OCI-LY7 (cell line): Measurements from ENCODE around the gene GULP1. TPM values are rescaled to one million over a fixed set of nuclear protein-coding genes. Genes with fewer than 3 reads are reported as not detected.

Experiments used
- BruUV-seq: library from RNA; stranded (reverse); fragments of 400-500 nt; replicated peaks from 2 replicates; lab custom pipeline; 2021; lab: Mats Ljungman, UMichigan
- CTCF ChIA-PET: fragments of 300-600 bp; sonication (Branson Sonifier 250); formaldehyde crosslinking; loops from one replicate; lab custom pipeline; 2022; ENCODE audit warnings: antibody characterized with exemption; ENCODE audit not compliant: unreplicated experiment; lab: Charles Lee
- POLR2A ChIA-PET: fragments of 300-600 bp; sonication (Branson Sonifier 250); formaldehyde crosslinking; loops from one replicate; lab custom pipeline; 2022; ENCODE audit warnings: antibody characterized with exemption; lab: Charles Lee
- DNase-seq: peaks from one replicate; pipeline ENCODE4 v3.0.0-alpha.2; 2015; ENCODE audit warnings: low spot score
- H2AFZ ChIP-seq: fragments of 200-600 bp; sonication (generic), shearing (Covaris generic); 2 replicates; pipeline ENCODE4 v1.6.1; 2014; ENCODE audit warnings: mild to moderate bottlenecking, antibody characterized with exemption, low read length, moderate library complexity
- H3K27ac ChIP-seq: fragments of 200-600 bp; sonication (generic); 2 replicates; pipeline ENCODE4 v1.5.1; 2014; ENCODE audit warnings: mixed run types, low read depth, mild to moderate bottlenecking, moderate library complexity, low read length, inconsistent platforms; ENCODE audit not compliant: poor library complexity, severe bottlenecking
- H3K36me3 ChIP-seq: fragments of 200-600 bp; sonication (generic); 2 replicates; pipeline ENCODE4 v1.6.1; 2014; ENCODE audit warnings: mild to moderate bottlenecking, antibody characterized with exemption, low read length, moderate library complexity, mixed read lengths; ENCODE audit not compliant: insufficient read depth
- H3K4me1 ChIP-seq: fragments of 200-600 bp; sonication (generic); 2 replicates; pipeline ENCODE4 v1.5.1; 2014; ENCODE audit warnings: mild to moderate bottlenecking, low read length; ENCODE audit not compliant: insufficient read depth, poor library complexity, severe bottlenecking
- H3K4me2 ChIP-seq: fragments of 200-600 bp; sonication (generic); 2 replicates; pipeline ENCODE4 v1.6.1; 2014; ENCODE audit warnings: mild to moderate bottlenecking, low read length
- H3K4me3 ChIP-seq: fragments of 200-600 bp; sonication (generic); 2 replicates; pipeline ENCODE4 v1.5.1; 2014; ENCODE audit warnings: mild to moderate bottlenecking, low read depth, low read length; ENCODE audit not compliant: poor library complexity, severe bottlenecking
- H3K79me2 ChIP-seq: fragments of 200-600 bp; sonication (generic); 2 replicates; pipeline ENCODE4 v1.6.1; 2016; ENCODE audit warnings: low read depth, mild to moderate bottlenecking, low read length, moderate library complexity, mixed read lengths; ENCODE audit not compliant: insufficient read depth
- H3K9me2 ChIP-seq: fragments of 200-600 bp; sonication (generic); 2 replicates; pipeline ENCODE4 v1.6.1; 2016; ENCODE audit warnings: mild to moderate bottlenecking, low read length, mixed read lengths; ENCODE audit not compliant: insufficient read depth
- H3K9me3 ChIP-seq: fragments of 200-600 bp; sonication (generic); 2 replicates; pipeline ENCODE4 v1.6.1; 2014; ENCODE audit warnings: mild to moderate bottlenecking, mixed run types, low read length, mixed read lengths
- H4K20me1 ChIP-seq: fragments of 200-600 bp; sonication (generic); 2 replicates; pipeline ENCODE4 v1.6.1; 2014; ENCODE audit warnings: mild to moderate bottlenecking, antibody characterized with exemption, low read length, moderate library complexity, mixed read lengths; ENCODE audit not compliant: insufficient read depth
- EZH2phosphoT487 ChIP-seq: fragments of 200-600 bp; sonication (generic); IDR thresholded peaks from 2 replicates; pipeline ENCODE4 v1.6.1; 2018; ENCODE audit warnings: low read depth, borderline replicate concordance, mild to moderate bottlenecking, mixed run types, antibody characterized with exemption, low read length, moderate library complexity, mixed read lengths
- intact Hi-C: fragments of 100-400 bp; cut with micrococcal nuclease; formaldehyde crosslinking; loops from one replicate; pipeline ENCODE4 v1.10.0; 2022; ENCODE audit not compliant: unreplicated experiment
- total RNA-seq, 2 experiments: library from RNA; depleted of rRNA in 1 of 2; stranded (reverse); fragments of >200 nt in 1 of 2; shearing (Covaris generic) in 1 of 2; gene quantifications; 2 replicates each; pipeline ENCODE4 v1.2.3, GENCODE V29; 2014 to 2022
- TF ChIP-seq, protein P1 (sequence below): fragments of 200-600 bp; sonication (generic); conservative IDR thresholded peaks from 2 replicates; pipeline ENCODE4 v1.5.1; 2014; ENCODE audit warnings: mild to moderate bottlenecking, antibody characterized with exemption, low read length, moderate library complexity, mixed read lengths

GULP1 gene
- total RNA-seq, 2 experiments from 2014 or later = not detected

DNA sequence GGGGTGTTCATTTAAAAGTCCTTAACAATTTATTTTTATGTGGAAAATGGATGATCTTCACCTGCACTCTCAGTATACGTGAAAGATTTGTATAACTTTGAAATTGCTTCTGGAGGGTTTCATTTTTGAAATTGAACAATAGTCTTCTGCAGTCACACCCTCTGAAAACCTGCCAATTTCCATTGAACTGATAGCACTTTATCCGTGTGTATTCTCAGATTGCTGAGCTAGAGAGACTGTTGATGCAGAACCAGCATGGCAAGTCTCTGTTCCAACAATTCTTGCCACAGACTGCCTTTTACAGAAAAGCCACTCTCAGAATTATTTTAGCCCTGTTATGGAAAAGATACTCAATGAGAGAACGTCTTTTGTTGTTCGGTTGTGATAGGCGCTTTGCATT is 6.6 kb upstream of the GULP1 start:
- ChIA-PET CTCF (no interaction called here), POLR2A (no interaction called here)
- no peaks in the 10 kb centered on the region for H4K20me1 ChIP-seq
- no TSS peak for BruUV-seq
- H3K4me1 ChIP-seq = no peaks in the 10 kb centered on the region
- intact Hi-C loops = no loop called here
- no peak overlapping the region for H2AFZ ChIP-seq
- H3K4me3 ChIP-seq = no peak overlapping the region
- DNase-seq = no peak
- H3K36me3 ChIP-seq = no peaks in the 10 kb centered on the region
- H3K9me2 ChIP-seq = no peaks in the 10 kb centered on the region
- no peak overlapping the region for H3K27ac ChIP-seq
- no peaks in the 10 kb centered on the region for H3K9me3 ChIP-seq
- no peak for TF ChIP-seq EZH2phosphoT487
- TF ChIP-seq, protein P1, sequence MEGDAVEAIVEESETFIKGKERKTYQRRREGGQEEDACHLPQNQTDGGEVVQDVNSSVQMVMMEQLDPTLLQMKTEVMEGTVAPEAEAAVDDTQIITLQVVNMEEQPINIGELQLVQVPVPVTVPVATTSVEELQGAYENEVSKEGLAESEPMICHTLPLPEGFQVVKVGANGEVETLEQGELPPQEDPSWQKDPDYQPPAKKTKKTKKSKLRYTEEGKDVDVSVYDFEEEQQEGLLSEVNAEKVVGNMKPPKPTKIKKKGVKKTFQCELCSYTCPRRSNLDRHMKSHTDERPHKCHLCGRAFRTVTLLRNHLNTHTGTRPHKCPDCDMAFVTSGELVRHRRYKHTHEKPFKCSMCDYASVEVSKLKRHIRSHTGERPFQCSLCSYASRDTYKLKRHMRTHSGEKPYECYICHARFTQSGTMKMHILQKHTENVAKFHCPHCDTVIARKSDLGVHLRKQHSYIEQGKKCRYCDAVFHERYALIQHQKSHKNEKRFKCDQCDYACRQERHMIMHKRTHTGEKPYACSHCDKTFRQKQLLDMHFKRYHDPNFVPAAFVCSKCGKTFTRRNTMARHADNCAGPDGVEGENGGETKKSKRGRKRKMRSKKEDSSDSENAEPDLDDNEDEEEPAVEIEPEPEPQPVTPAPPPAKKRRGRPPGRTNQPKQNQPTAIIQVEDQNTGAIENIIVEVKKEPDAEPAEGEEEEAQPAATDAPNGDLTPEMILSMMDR = no peak
- no peaks in the 10 kb centered on the region for H3K79me2 ChIP-seq
- no peak overlapping the region for H3K4me2 ChIP-seq

DNA sequence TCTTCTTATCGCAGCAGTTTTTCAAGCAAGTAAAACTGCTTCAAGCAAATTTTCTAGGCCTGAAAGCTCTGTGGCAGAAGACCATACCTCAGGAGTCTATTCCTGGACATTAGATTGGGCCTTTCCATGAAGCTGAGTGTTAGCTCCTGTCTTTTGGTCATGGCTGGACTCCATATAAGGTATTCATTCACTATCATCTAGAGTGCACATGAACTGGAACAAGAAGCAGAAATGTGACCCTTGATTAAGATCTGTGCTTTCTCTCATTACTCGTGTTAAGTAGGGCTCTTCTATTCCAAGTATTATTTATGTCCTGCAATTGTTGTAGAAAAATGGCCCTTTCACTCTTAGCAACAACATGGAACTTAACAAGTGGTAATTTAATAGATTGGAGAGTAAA is 5.9 kb upstream of the GULP1 start:
- Histone ChIP-seq H3K36me3 (no peaks in the 10 kb centered on the region), H4K20me1 (no peaks in the 10 kb centered on the region), H3K79me2 (no peaks in the 10 kb centered on the region), H2AFZ (no peak overlapping the region), H3K4me1 (no peaks in the 10 kb centered on the region), H3K4me2 (no peak overlapping the region), H3K9me2 (no peaks in the 10 kb centered on the region), H3K4me3 (no peak overlapping the region), H3K27ac (no peak overlapping the region), H3K9me3 (no peaks in the 10 kb centered on the region)
- POLR2A ChIA-PET = no interaction called here
- BruUV-seq = no TSS peak
- intact Hi-C loops = no loop called here
- CTCF ChIA-PET = no interaction called here
- TF ChIP-seq EZH2phosphoT487 = no peak
- TF ChIP-seq, protein P1 = no peak
- no peak for DNase-seq

DNA sequence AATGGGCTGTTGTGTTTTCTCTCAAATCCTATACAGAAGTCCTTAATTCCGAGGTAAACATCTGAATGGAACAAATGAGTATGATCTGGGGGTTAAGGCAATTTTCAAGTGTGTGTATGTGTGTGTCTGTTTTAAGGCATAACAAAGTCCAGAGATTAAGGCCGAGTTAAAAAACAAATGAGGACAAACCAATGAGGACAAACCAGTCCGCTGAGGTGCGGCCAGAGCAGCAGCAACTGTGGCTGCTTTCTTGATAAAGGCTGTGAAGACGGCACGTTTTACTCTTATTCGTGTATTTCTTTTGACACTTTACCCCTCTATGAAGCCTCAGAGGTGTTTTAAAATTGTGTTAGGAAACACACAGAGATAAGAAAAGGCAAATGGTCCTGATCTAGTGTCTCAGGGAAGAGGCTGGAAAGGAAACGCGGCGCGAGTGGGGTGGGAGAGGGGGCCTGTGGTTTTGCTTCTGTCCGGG is 495 bp upstream of the GULP1 start:
- Histone ChIP-seq H4K20me1 (no peaks in the 10 kb centered on the region), H3K9me3 (no peaks in the 10 kb centered on the region), H3K36me3 (no peaks in the 10 kb centered on the region), H3K4me2 (no peak overlapping the region), H3K4me3 (no peak overlapping the region), H3K4me1 (no peaks in the 10 kb centered on the region), H3K9me2 (no peaks in the 10 kb centered on the region), H3K79me2 (no peaks in the 10 kb centered on the region), H3K27ac (no peak overlapping the region), H2AFZ (no peak overlapping the region)
- ChIA-PET POLR2A (no interaction called here), CTCF (no interaction called here)
- intact Hi-C loops = no loop called here
- no TSS peak for BruUV-seq
- DNase-seq = no peak
- no peak for TF ChIP-seq EZH2phosphoT487
- TF ChIP-seq, protein P1 = no peak
